ENCODE data around the gene THEMIS.
"Not testable (repeated sequence)": the region's sequence is repeated elsewhere in the genome, so short reads cannot be mapped to it uniquely, and the experiment has no call there.

The THEMIS gene

GRCh38 chr6:127914240-127914639 lies 13.4 kb upstream of the THEMIS start:
- DNase-seq (ENCODE audit: low read depth, low spot score), result no peak

- DNase-seq (ENCODE audit: low read depth, low spot score), result no peak
Measured at GRCh38 chr6:127912914-127913313, 12.1 kb upstream of the THEMIS start.

DNA sequence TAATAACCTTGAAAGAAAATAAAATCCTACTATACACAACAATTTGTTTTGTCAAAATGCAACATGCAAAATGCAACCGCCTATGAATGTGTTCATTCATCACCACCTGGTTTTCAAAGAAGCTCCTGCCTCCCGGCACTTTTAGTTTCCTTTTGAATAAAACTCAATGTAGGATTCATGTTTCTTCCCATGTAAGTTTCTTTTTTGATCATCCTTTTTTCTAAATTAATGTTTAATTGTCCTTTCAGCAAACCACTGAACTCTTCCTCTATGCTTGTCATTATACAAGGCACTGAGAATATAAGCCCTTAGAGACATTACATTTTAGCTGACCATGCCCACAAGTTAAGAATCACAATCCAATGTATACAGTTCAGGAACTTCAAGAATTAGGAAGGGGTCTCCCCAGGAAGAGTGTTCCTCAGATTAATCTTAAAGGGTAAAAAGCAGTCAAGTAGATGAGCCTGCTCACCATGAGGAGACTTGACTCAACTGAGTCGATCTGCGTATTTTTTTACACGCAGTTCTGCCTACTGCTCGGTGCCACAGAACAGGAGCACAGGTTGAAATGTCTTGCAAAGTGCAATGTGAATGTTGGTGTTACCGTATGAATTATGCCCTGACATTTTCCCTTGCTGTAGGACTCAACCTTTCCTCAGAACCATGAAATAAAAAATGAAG lies 7.2 kb upstream of the THEMIS start:
- no peak for DNase-seq (ENCODE audit: low read depth, low spot score)

- no peak for DNase-seq (ENCODE audit: low read depth, low spot score)
Measured at GRCh38 chr6:127904160-127904559, 3.3 kb upstream of the THEMIS start.

DNA sequence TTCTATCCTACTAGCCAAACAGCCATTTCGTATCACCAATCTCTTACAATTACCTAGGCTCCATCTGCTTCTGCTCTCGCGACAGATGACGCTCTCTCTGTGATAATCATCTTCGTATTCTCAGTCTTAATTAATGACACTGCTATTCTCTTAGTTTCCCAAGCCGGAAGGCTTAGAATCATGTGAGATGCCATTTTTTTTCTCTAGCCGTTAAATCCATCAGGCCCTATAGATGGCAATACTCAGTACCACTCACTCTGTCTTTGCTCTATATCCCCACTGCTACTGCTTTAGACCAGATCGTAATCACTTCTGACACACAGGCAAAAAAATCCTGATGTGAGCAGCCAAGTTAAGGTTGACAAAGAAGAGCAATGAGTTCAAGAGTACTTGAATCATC lies 2.1 kb upstream of the THEMIS start:
- no peak for DNase-seq (ENCODE audit: low read depth, low spot score)

DNA sequence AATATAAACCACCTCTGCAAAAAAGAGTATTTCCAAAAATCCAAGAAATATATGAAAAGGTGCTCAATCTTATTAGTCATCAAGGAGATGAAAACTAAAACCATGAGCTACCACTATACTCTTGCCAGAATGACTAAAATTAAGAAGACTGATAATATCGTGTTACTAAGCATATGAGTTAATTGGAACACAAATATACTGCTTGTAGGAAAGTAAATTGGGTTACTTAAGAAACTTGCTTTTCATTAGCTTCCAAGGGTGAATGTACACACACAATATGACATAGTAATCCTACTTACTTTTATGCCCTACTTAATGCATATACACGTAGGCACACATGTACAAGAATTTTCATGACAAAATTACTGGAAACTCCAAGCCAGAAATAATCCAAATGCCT lies 3.4 kb downstream of the THEMIS start:
- no peak for DNase-seq (ENCODE audit: low read depth, low spot score)

GRCh38 chr6:127894051-127894450 lies 6.8 kb downstream of the THEMIS start:
- no peak for DNase-seq (ENCODE audit: low read depth, low spot score)

DNA sequence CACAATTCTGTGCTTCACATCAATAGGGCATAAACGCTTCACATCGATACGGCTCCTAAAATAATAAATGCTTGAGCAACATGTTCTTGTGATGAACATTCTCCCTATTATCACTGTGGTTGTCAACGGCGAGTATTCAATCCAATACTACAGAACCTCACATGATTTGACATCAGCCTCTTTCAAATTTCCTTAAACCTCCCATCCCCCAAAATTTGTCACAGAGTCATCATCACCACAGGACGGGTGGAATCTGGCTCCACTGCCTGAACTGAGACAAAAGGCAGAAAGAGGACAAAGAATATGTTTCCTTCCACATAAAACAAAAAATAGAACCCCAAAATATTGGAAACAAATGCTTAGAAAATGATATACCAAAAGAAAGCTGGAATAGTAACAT lies 7.3 kb downstream of the THEMIS start:
- DNase-seq (ENCODE audit: low read depth, low spot score), result no peak

- no peak for DNase-seq (ENCODE audit: low read depth, low spot score)
Measured at GRCh38 chr6:127891731-127892326, 9.0 kb downstream of the THEMIS start.

DNA sequence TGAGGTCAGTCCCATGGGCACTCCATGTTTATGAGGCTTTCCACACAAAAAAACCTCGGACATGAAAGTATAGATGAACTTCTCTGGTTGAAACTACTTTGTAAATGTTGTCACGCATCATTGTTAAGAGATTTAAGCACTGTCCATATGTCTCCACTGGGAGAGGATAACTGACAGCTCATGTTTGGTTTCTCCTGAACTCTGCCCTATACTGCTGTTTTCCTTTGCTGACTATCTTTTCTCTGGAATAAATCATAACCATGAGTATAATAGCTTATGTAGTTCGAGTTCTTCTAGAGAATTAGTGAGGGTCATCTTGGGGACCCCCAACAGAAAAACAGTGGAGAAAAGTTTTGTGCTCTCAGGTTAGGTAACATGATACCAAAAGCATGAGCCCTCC lies 14.3 kb downstream of the THEMIS start:
- DNase-seq (ENCODE audit: low read depth, low spot score), result no peak

DNA sequence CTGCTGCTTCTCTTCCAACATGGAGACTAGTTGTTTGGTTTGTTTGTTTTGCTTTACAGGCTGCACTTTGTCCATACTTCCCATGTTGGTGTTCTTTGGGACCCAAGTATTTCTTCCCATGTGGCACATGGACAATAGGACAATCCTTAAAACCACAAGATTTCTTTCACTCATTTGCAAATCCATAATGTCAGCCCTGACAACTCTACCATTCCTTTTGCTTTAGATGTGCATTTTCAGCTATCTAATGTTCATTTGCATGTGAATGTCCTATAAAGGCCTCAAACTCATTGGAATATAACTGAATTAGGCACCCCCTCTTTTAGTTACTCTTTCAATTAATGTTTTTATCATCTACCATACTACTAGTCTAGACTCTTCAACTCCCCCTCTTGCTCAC lies 16.7 kb downstream of the THEMIS start:
- DNase-seq (ENCODE audit: low read depth, low spot score), result no peak

DNA sequence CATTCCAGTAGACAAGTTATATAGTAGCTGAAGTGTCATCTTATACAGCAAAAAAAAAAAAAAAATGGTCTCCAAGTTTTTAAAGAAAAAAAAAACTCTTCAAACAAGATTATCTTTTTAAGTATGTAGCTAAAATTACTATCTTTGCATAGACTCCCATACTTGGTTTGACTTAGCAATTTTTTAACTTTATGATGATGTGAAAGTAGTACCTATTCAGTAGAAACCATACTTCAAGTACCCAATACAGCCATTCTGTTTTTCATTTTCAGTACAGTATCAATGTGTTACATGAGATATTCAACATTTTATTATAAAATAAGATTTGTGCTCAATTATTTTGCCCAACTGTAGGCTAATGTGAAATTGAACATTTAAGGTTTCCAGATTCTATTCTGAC lies 18.9 kb downstream of the THEMIS start:
- not testable (repeated sequence) for DNase-seq (ENCODE audit: low read depth, low spot score)

- no peak for DNase-seq (ENCODE audit: low read depth, low spot score)
Measured at GRCh38 chr6:127880429-127880828, 20.4 kb downstream of the THEMIS start.

- DNase-seq (ENCODE audit: low read depth, low spot score), result no peak
Measured at GRCh38 chr6:127879685-127880084, 21.2 kb downstream of the THEMIS start.

DNA sequence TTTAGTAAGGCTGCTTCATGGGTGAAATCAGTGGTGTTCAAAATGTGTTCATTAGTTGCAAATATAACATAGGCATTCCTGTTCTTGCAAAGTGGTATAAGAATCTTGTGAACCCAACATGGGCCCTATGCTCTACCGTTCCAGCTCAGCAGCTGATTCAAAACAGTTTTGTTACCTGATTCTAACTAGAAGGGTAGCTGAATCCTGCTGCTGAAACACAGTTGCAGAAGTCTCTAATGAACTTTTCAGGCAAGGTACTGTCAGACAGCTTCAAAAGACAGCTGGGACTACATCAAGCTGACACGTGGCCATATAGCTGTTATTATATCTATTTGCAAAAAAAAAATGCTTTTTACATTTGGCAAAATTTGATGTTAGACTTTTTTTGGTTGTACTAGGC lies 22.7 kb downstream of the THEMIS start:
- no peak for DNase-seq (ENCODE audit: low read depth, low spot score)

DNA sequence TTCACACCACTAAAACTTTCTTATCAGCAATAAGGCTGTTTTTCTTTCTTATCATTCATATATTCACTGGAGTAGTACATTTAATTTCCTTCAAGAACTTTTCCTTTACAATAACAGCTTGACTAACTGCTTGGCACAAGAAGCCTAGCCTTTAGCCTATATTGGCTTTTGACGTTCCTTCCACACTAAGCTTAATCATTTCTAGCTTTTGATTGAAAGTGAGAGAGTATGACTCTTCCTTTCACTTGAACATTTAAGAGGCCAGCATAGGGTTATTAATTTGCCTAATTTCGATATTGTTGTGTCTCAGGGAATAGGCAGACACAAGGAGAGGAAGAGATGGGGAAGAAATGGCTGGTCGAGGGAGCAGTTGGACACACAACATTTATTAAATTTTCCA lies 23.6 kb downstream of the THEMIS start:
- DNase-seq (ENCODE audit: low read depth, low spot score), result no peak

DNA sequence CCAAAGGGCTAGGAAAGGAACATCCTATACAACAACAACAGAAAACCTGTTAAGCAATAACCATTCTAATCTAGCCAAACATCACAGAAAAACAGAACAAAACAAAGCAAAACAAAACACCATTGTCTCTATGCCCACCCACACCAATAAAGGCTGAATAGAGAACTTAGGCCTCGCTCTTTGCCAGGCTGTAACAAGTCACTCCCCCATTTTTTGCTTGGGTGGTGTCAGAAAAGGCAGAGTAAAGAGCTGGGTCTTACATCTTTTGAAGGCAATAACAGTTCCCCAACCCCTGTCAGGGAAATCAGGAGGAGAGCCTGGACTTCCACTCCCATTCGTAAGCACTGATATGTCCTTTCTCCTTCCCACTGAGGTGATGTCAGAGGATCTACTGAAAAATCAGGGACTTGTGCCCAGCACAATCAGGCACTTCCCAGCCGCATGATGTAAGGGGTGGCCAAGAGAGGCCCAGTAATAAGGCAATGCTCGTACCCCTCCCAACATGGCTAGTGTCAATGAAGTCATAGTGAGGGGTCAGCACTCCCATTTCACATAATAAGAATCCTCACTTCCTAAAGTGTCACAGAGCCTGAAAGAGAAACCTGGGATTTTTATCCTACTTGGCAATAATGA lies 31.0 kb downstream of the THEMIS start:
- DNase-seq (ENCODE audit: low read depth, low spot score), result no peak

DNA sequence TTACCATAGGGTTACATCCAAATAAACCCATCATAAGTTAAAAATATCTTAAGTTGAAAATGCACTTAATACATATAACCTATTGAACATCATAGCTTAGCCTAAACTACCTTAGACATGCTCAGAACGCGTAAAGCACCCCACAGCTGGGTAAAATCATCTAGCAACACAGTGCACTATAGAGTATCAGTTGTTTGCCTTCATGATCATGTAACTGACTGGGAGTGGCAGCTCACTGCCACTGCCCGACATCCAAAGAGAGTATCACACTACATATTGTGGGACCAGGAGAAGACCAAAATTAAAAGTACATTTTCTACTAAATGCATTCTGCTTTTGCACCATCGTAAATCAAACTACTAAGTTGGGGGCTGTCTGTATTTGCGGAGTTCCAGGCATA lies 31.7 kb downstream of the THEMIS start:
- no peak for DNase-seq (ENCODE audit: low read depth, low spot score)

- DNase-seq (ENCODE audit: low read depth, low spot score), result no peak
Measured at GRCh38 chr6:127868338-127868737, 32.5 kb downstream of the THEMIS start.

- no peak for DNase-seq (ENCODE audit: low read depth, low spot score)
Measured at GRCh38 chr6:127866766-127867165, 34.1 kb downstream of the THEMIS start.

GRCh38 chr6:127865108-127865507 lies 35.8 kb downstream of the THEMIS start:
- DNase-seq (ENCODE audit: low read depth, low spot score), result no peak

DNA sequence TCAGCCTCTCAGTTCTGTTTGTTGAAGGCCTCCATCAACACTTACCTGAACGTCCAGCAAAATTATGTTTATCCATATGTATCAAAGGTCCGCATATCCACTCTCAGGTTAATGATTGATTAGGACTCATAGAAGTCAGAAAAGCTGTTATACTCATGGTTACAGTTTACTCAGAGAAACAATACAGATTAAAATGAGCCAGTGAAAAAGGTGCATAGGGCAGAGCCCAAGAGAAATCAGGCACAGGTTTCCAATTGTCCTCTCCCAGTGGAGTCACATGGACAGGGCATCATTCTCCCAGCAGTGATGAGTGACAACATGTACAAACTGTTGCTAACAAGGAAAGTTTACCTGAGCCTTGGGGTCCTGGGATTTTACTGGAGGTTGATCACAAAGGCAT lies 36.2 kb downstream of the THEMIS start:
- DNase-seq (ENCODE audit: low read depth, low spot score), result no peak

DNA sequence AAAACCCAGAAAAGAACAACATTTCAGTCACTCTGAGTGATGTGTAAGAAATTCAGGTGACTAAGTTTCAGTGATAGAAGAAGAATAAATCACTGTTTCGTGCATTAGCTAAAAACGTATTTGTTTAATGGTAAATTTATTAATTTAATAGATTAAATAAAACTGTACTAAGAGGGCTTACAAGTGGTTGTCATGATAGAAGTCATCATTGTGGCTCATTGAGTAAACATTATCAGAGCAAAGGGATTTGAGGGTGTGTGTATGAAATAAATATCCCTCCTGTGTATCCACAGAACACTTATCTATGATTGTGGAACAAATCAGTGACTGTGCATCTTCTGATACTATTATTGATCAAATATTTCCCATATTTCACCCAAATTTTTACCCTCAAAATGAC lies 40.1 kb downstream of the THEMIS start:
- no peak for DNase-seq (ENCODE audit: low read depth, low spot score)
